SU-DHL-6 (cell line): ENCODE data around the gene EPB41.

Source experiments
- H2AFZ ChIP-seq: fragments of 200-600 bp; sonication (generic); 2 replicates; pipeline ENCODE4 v1.6.1; 2014; ENCODE audit warnings: low read depth, mild to moderate bottlenecking, moderate library complexity, mixed read lengths, antibody characterized with exemption, low read length; ENCODE audit not compliant: severe bottlenecking
- H3F3A ChIP-seq: fragments of 200-600 bp; shearing (Covaris generic); 2 replicates; pipeline ENCODE4 v1.6.0; 2016; ENCODE audit warnings: antibody characterized with exemption, mild to moderate bottlenecking; ENCODE audit not compliant: insufficient read depth
- H3K27ac ChIP-seq: fragments of 200-600 bp; sonication (generic); 2 replicates; pipeline ENCODE4 v1.5.1; 2016; ENCODE audit warnings: low read depth, mild to moderate bottlenecking, low read length, moderate library complexity, mixed read lengths
- H3K27me3 ChIP-seq: fragments of 200-600 bp; sonication (generic), shearing (Covaris generic); 2 replicates; pipeline ENCODE4 v1.6.0; 2014; ENCODE audit warnings: mild to moderate bottlenecking, low read length
- H3K36me3 ChIP-seq: fragments of 200-600 bp; sonication (generic); 2 replicates; pipeline ENCODE4 v1.6.1; 2014; ENCODE audit warnings: mild to moderate bottlenecking, low read length, mixed read lengths
- H3K4me2 ChIP-seq: fragments of 300-600, 200-600 bp; shearing (Covaris generic), sonication (generic); 2 replicates; pipeline ENCODE4 v1.6.0; 2014; ENCODE audit warnings: low read length, low read depth, mild to moderate bottlenecking; ENCODE audit not compliant: poor library complexity, severe bottlenecking
- H3K4me3 ChIP-seq: fragments of 200-600 bp; sonication (generic); 2 replicates; pipeline ENCODE4 v1.5.1; 2014; ENCODE audit warnings: antibody characterized with exemption, low read length, mild to moderate bottlenecking, mixed read lengths; ENCODE audit not compliant: insufficient read depth, poor library complexity, severe bottlenecking
- H3K79me2 ChIP-seq: fragments of 200-600 bp; sonication (generic); 2 replicates; pipeline ENCODE4 v1.6.1; 2014; ENCODE audit warnings: mild to moderate bottlenecking, low read length, moderate library complexity; ENCODE audit not compliant: insufficient read depth
- H3K9ac ChIP-seq: fragments of 200-600 bp; sonication (generic); 2 replicates; pipeline ENCODE4 v1.7.0; 2014; ENCODE audit warnings: mild to moderate bottlenecking, low read length
- H3K9me2 ChIP-seq: fragments of 200-600 bp; sonication (generic); replicated peaks from 2 replicates; pipeline ENCODE4 v1.6.1; 2014; ENCODE audit warnings: low read length; ENCODE audit not compliant: insufficient read depth
- H3K9me3 ChIP-seq: fragments of 200-600 bp; sonication (generic); 2 replicates; pipeline ENCODE4 v1.6.1; 2014; ENCODE audit warnings: low read length, mixed read lengths; ENCODE audit not compliant: insufficient read depth
- H4K20me1 ChIP-seq: fragments of 200-600 bp; sonication (generic); 2 replicates; pipeline ENCODE4 v1.6.1; 2014; ENCODE audit warnings: low read depth, mild to moderate bottlenecking, antibody characterized with exemption, low read length, moderate library complexity, mixed read lengths
- CTCF ChIP-seq: fragments of 200-600 bp; sonication (generic); IDR thresholded peaks from one replicate; pipeline ENCODE4 v1.5.1; 2017; ENCODE audit warnings: antibody characterized with exemption, mild to moderate bottlenecking, low read length, moderate library complexity; ENCODE audit not compliant: insufficient read depth, poor library complexity, severe bottlenecking
- EZH2phosphoT487 ChIP-seq: fragments of 200-600 bp; sonication (generic), shearing (Covaris generic); conservative IDR thresholded peaks from 2 replicates; pipeline ENCODE4 v1.6.1; 2018; ENCODE audit warnings: mild to moderate bottlenecking, antibody characterized with exemption, low read length, moderate library complexity, mixed read lengths

EPB41 gene

GRCh38 chr1:29122682-29123052 is 208.3 kb downstream of the EPB41 start:
- Histone ChIP-seq H3K9ac (no peak overlapping the region), H3K27ac (no peak overlapping the region), H3K79me2 (no peaks in the 10 kb centered on the region), H3K9me3 (no peaks in the 10 kb centered on the region), H3K4me3 (no peak overlapping the region), H3K4me2 (no peak overlapping the region), H3K36me3 (no peaks in the 10 kb centered on the region), H2AFZ (no peak overlapping the region), H4K20me1 (no peaks in the 10 kb centered on the region), H3K27me3 (no peaks in the 10 kb centered on the region), H3F3A (no peaks in the 10 kb centered on the region; the same call in 1 of the 2 replicates), H3K9me2 (no peaks in the 10 kb centered on the region)
- TF ChIP-seq EZH2phosphoT487 = no peak
- no peak for TF ChIP-seq CTCF

GRCh38 chr1:29123053-29123886 is 208.9 kb downstream of the EPB41 start:
- H2AFZ ChIP-seq = no peak overlapping the region

GRCh38 chr1:29123887-29124365 is 209.6 kb downstream of the EPB41 start, which contains the start of gene TMEM200B:
TSS of gene TMEM200B (minus strand) at chr1:29123903. CDS start at chr1:29121828, 2,075 bp downstream.
- Histone ChIP-seq H2AFZ (peak within 1 kb of the TSS; percentile 98), H4K20me1 (no peaks in the 10 kb centered on the region), H3K9me2 (no peaks in the 10 kb centered on the region)

More at GRCh38 chr1:29123053-29123886, 208.9 kb downstream of the EPB41 start:
- no peaks in the 10 kb centered on the region for H3K9me3 ChIP-seq
- no peaks in the 10 kb centered on the region for H3K79me2 ChIP-seq
- H3K27me3 ChIP-seq = no peaks in the 10 kb centered on the region
- no peaks in the 10 kb centered on the region for H4K20me1 ChIP-seq
- H3K36me3 ChIP-seq = no peaks in the 10 kb centered on the region
- H3K9me2 ChIP-seq = no peaks in the 10 kb centered on the region
- no peaks in the 10 kb centered on the region; the same call in 1 of the 2 replicates for H3F3A ChIP-seq
- no peak overlapping the region for H3K4me3 ChIP-seq
- no peak overlapping the region for H3K4me2 ChIP-seq
- no peak overlapping the region for H3K27ac ChIP-seq
- no peak overlapping the region for H3K9ac ChIP-seq
- TF ChIP-seq CTCF = no peak
- TF ChIP-seq EZH2phosphoT487 = no peak

More at GRCh38 chr1:29123887-29124365, 209.6 kb downstream of the EPB41 start, which contains the start of gene TMEM200B:
- H3K27me3 ChIP-seq = no peaks in the 10 kb centered on the region
- TF ChIP-seq CTCF = no peak
- TF ChIP-seq EZH2phosphoT487 = 0 out of 2 replicates have a peak, but pooled peaks have one; percentile 73
- H3K36me3 ChIP-seq = no peaks in the 10 kb centered on the region
- peak within 1 kb of the TSS; percentile 63 for H3K4me3 ChIP-seq
- H3K4me2 ChIP-seq = peak within 1 kb of the TSS; percentile 61
- H3K27ac ChIP-seq = no peak within 1 kb of the TSS
- H3K9me3 ChIP-seq = no peaks in the 10 kb centered on the region
- no peaks in the 10 kb centered on the region; the same call in 1 of the 2 replicates for H3F3A ChIP-seq
- H3K9ac ChIP-seq = peak within 1 kb of the TSS; percentile 51
- H3K79me2 ChIP-seq = no peaks in the 10 kb centered on the region
